Measurements from ENCODE around the gene DMAP1. TPM values are rescaled to one million over a fixed set of nuclear protein-coding genes. Genes with fewer than 3 reads are reported as not detected.

DMAP1 gene
- total RNA-seq, 1 donor from 2014 or later, result 46.4 TPM

GRCh38 chr1:44261962-44262361, 48.7 kb downstream of the DMAP1 start:
- peaks cover 2% of the 10 kb centered on the region for H3K4me1 Mint-ChIP-seq (ENCODE audit: unreplicated experiment)
- no peak for TF ChIP-seq CTCF (IDR thresholded peaks at IDR 0.05)
- H3K36me3 Mint-ChIP-seq (ENCODE audit: unreplicated experiment), result peaks cover 4% of the 10 kb centered on the region
- H3K4me3 Mint-ChIP-seq (ENCODE audit: unreplicated experiment), result no peak overlapping the region
- no peaks in the 10 kb centered on the region for H3K27me3 Mint-ChIP-seq (ENCODE audit: unreplicated experiment)
- no peaks in the 10 kb centered on the region for H3K9me3 Mint-ChIP-seq (ENCODE audit: unreplicated experiment)
- no peak for DNase-seq (ENCODE audit: extremely low spot score, unreplicated experiment)
- H3K27ac Mint-ChIP-seq (ENCODE audit: unreplicated experiment), result no peak overlapping the region

DNA sequence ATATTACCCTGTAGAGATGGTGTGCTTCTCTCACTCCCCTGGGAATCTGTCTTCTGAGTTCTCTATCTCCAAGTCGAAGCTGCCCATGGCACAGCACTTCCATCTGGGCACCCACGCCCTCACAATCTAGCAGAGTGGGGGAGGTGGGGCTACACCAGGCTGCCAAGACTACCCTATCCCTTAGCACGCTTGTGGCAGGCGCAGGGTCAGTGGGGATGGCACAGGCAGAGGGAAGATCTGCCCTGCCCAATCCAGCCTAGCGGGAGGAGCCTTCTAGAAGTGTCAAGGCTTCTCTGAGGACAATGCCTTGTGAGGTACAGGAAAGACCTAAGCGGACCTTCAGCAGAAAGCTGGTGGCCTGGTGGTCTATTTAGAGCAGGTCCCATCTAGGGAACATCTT, 49.1 kb downstream of the DMAP1 start:
- no peak overlapping the region for H3K4me3 Mint-ChIP-seq (ENCODE audit: unreplicated experiment)
- no peaks in the 10 kb centered on the region for H3K9me3 Mint-ChIP-seq (ENCODE audit: unreplicated experiment)
- no peak for TF ChIP-seq CTCF (IDR thresholded peaks at IDR 0.05)
- H3K27ac Mint-ChIP-seq (ENCODE audit: unreplicated experiment), result no peak overlapping the region
- DNase-seq (ENCODE audit: extremely low spot score, unreplicated experiment), result no peak
- H3K4me1 Mint-ChIP-seq (ENCODE audit: unreplicated experiment), result peaks cover 2% of the 10 kb centered on the region
- peaks cover 4% of the 10 kb centered on the region for H3K36me3 Mint-ChIP-seq (ENCODE audit: unreplicated experiment)
- H3K27me3 Mint-ChIP-seq (ENCODE audit: unreplicated experiment), result no peaks in the 10 kb centered on the region

DNA sequence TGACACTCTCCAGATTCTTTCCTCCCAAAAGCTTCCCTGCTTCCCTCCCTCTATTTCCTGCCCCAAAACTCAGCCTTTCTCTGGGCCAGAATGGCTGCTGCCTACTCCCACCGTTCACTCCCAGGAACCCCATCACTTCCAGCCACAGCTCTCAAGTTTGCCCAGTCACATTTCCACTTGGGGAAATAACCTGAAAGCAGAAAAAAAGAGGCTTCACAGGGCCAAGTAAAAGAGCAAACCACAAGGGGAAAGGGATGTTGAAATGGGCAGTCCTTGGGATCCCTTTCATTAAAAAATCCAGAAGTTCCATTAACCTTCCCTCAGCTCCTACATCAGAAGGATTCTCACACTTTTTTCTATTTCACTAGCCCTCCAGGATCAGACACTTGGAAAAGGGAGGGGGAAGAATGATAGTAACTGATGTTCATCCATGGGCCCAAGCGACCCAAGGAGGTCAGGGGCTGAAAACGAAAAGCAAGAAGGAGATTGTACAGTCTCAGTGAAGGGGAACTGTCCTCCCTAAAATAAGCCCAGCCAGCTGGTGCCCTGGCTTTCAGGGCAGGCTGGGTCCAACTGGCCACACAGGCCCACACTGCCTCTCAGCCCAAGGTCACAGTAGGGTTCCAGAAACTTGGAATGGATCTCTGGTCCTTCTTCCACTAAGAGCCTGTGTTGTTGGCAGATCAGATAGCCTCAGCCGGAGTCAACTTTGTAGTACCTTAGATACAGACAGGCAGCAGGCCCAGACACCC, 49.7 kb downstream of the DMAP1 start:
- Mint-ChIP-seq H3K36me3 (ENCODE audit: unreplicated experiment) (peaks cover 4% of the 10 kb centered on the region), H3K27me3 (ENCODE audit: unreplicated experiment) (no peaks in the 10 kb centered on the region), H3K4me1 (ENCODE audit: unreplicated experiment) (no peaks in the 10 kb centered on the region), H3K27ac (ENCODE audit: unreplicated experiment) (no peak overlapping the region), H3K4me3 (ENCODE audit: unreplicated experiment) (no peak overlapping the region), H3K9me3 (ENCODE audit: unreplicated experiment) (no peaks in the 10 kb centered on the region)
- no peak for TF ChIP-seq CTCF (IDR thresholded peaks at IDR 0.05)
- DNase-seq (ENCODE audit: extremely low spot score, unreplicated experiment), result no peak

DNA sequence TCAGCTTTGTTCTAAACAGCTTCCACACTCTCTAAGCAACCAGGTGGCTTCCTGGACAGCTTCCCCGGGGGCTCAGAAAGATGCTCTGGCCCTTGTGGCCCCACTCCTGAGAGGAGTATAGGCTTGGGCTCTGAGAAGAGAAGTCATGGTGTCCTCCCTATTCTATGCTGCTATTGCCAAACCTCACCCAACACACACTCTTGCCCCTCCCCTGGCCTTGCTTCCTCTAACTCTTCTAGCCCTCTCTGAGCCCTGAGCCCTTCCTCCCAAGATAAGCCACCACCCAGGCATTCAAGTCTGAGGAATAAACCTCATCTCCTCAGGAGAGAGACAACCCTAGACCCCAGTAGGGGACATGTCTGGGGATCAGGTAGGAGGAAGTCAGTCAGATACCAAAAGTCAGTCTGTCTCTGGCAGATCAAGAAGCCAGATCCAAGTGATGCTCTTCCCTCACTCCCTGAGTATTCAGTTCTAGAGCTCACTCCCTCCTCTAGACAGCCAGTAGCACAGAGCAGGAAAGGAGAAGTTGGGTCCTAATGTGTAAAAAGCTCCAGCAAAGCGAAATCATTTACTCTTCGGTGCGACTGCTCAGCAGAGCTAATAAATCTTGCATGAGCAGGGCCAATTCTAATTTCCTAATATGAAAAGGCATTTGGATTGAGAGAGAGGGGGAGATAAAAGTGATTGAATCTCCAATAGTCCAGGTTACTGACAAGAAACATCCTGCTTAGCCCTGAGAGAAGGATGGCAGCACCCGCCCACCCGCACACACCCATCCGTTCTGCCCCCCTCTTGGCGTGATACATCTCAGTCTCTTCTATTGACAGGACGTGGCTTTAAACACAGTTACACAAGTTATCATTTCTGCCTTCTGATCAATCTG, 50.5 kb downstream of the DMAP1 start:
- no peak overlapping the region for H3K4me3 Mint-ChIP-seq (ENCODE audit: unreplicated experiment)
- peaks cover 4% of the 10 kb centered on the region for H3K36me3 Mint-ChIP-seq (ENCODE audit: unreplicated experiment)
- no peaks in the 10 kb centered on the region for H3K27me3 Mint-ChIP-seq (ENCODE audit: unreplicated experiment)
- no peaks in the 10 kb centered on the region for H3K4me1 Mint-ChIP-seq (ENCODE audit: unreplicated experiment)
- H3K27ac Mint-ChIP-seq (ENCODE audit: unreplicated experiment), result no peak overlapping the region
- no peak for TF ChIP-seq CTCF (IDR thresholded peaks at IDR 0.05)
- no peaks in the 10 kb centered on the region for H3K9me3 Mint-ChIP-seq (ENCODE audit: unreplicated experiment)
- DNase-seq (ENCODE audit: extremely low spot score, unreplicated experiment), result no peak

DNA sequence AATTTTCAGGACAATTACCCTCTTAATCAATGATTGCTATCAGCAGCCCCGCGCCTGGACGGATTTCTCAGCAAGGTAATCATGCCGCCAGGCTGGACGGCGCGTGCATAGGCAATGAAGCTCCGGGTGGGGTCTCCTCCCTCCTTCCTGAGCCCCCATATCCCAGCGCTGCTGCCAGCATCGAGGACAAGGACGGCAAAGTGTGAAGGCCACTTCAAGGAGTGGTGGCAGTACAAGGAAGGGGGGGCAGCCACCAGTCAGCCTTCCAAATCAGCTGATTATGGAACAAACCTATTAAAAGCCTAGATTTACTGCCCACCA, 51.1 kb downstream of the DMAP1 start:
- Mint-ChIP-seq H3K36me3 (ENCODE audit: unreplicated experiment) (peaks cover 4% of the 10 kb centered on the region), H3K27ac (ENCODE audit: unreplicated experiment) (no peak overlapping the region), H3K9me3 (ENCODE audit: unreplicated experiment) (no peaks in the 10 kb centered on the region), H3K27me3 (ENCODE audit: unreplicated experiment) (no peaks in the 10 kb centered on the region), H3K4me1 (ENCODE audit: unreplicated experiment) (no peaks in the 10 kb centered on the region), H3K4me3 (ENCODE audit: unreplicated experiment) (no peak overlapping the region)
- TF ChIP-seq CTCF (IDR thresholded peaks at IDR 0.05), result no peak
- DNase-seq (ENCODE audit: extremely low spot score, unreplicated experiment), result no peak
